Smooth muscle cell (in vitro differentiated cells): Measurements from ENCODE around the gene LZIC. TPM values are rescaled to one million over a fixed set of nuclear protein-coding genes. Genes with fewer than 3 reads are reported as not detected.

Experiments used
- DNase-seq: peaks from one replicate; lab custom pipeline; 2025; ENCODE audit not compliant: unreplicated experiment; lab: John Stamatoyannopoulos, UW
- H2AFZ ChIP-seq: fragments of 200-600 bp; sonication (generic); 2 replicates; pipeline ENCODE4 v1.6.0; 2016; ENCODE audit warnings: antibody characterized with exemption, low read depth, mild to moderate bottlenecking
- H3F3A ChIP-seq: fragments of 200-600 bp; sonication (generic); 2 replicates; pipeline ENCODE4 v1.6.0; 2017; ENCODE audit warnings: antibody characterized with exemption, low read depth
- H3K27ac ChIP-seq: fragments of 200-600 bp; sonication (generic); 2 replicates; pipeline ENCODE4 v1.5.1; 2016; ENCODE audit warnings: low read depth, mild to moderate bottlenecking
- H3K27me3 ChIP-seq: fragments of 200-600 bp; sonication (generic); 2 replicates; pipeline ENCODE4 v1.6.1; 2016; ENCODE audit warnings: low read depth, mild to moderate bottlenecking
- H3K36me3 ChIP-seq: fragments of 200-600 bp; sonication (generic); 2 replicates; pipeline ENCODE4 v1.5.1; 2016; ENCODE audit warnings: low read depth
- H3K4me1 ChIP-seq: fragments of 200-600 bp; sonication (generic); 2 replicates; pipeline ENCODE4 v1.5.1; 2016; ENCODE audit warnings: low read depth
- H3K4me2 ChIP-seq: fragments of 200-600 bp; sonication (generic); 2 replicates; pipeline ENCODE4 v1.6.0; 2016; ENCODE audit warnings: mild to moderate bottlenecking
- H3K4me3 ChIP-seq: fragments of 200-600 bp; sonication (generic); 2 replicates; pipeline ENCODE4 v1.5.1; 2016; ENCODE audit warnings: mild to moderate bottlenecking
- H3K79me2 ChIP-seq: fragments of 200-600 bp; sonication (generic); 2 replicates; pipeline ENCODE4 v1.6.0; 2016; ENCODE audit warnings: low read depth, mild to moderate bottlenecking
- H3K9ac ChIP-seq: fragments of 200-600 bp; sonication (generic); 2 replicates; pipeline ENCODE4 v1.6.0; 2016; ENCODE audit warnings: low read depth
- H3K9me3 ChIP-seq: fragments of 200-600 bp; sonication (generic); replicated peaks from 2 replicates; pipeline ENCODE4 v1.5.1; 2016; ENCODE audit warnings: low read depth
- H4K20me1 ChIP-seq: fragments of 200-600 bp; sonication (generic); 2 replicates; pipeline ENCODE4 v1.6.0; 2016; ENCODE audit warnings: low read depth
- WGBS: methylation state at CpG from one replicate; pipeline ENCODE4 v1.1.7; 2016; ENCODE audit warnings: low lambda C conversion rate; 5-methylcytosine and 5-hydroxymethylcytosine counted together
- polyA plus RNA-seq: library from polyadenylated mRNA; unstranded; fragments of >200 nt; fragmentation: Nextera tagmentation; extraction: Ambion mirVana; gene quantifications from 2 replicates; pipeline ENCODE4 v1.2.1, GENCODE V29; 2016
- total RNA-seq: library from RNA; depleted of rRNA; stranded (reverse); fragments of >200 nt; gene quantifications from 2 replicates; pipeline ENCODE4 v1.2.3, GENCODE V29; 2014
- TF ChIP-seq, protein P1 (sequence below): fragments of 200-600 bp; sonication (generic); IDR thresholded peaks from 2 replicates; pipeline ENCODE4 v1.5.1; 2017; ENCODE audit warnings: borderline replicate concordance, mild to moderate bottlenecking, antibody characterized with exemption; ENCODE audit not compliant: insufficient read depth, poor library complexity, severe bottlenecking

The LZIC gene
- total and polyA plus RNA-seq, 2 experiments from 2014 or later, result 21.9 to 42.3 TPM

GRCh38 chr1:9914610-9914937, 28.6 kb downstream of the LZIC start:
- 92% methylated on average over 2 of the region's 2 CpGs for WGBS
- H3K4me2 ChIP-seq, result no peak overlapping the region
- peaks cover 6% of the 10 kb centered on the region for H3K4me1 ChIP-seq

DNA sequence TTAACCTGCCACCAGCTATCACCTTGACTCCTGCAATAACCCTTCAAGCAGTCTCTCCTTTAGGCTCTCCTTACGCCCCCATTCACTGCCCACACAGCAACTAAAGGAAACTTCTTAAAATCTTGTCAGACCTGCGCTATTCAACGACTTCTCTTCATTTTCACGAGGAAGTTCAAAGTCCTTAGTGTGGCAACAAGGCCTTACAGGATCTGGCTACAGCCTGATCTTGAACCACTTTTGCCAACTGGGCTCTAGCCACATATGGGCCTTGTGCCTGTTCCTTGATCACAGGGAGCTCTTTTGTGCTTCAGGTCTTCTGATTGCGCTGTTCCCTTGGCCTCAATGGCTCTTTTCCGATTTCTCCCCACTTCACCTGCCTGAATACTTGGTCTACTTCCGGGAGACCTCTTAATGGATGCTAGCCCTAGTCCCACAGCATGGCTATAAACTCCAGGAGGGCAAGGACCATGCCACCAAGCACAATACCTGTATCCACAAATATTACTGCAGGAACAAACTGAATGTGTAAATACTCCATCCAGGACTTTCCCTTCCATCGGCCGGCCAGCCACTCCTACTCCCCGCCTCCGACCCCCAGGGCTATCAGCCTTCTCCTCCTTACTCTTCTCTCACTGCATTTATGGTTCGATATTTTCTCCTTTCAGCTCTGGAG, 30.8 kb downstream of the LZIC start:
- Histone ChIP-seq H3K9me3 (no peaks in the 10 kb centered on the region), H3F3A (peaks cover 8% of the 10 kb centered on the region), H3K4me3 (no peak overlapping the region), H3K27me3 (no peaks in the 10 kb centered on the region), H3K9ac (no peak overlapping the region), H3K4me1 (peaks cover 12% of the 10 kb centered on the region), H4K20me1 (no peaks in the 10 kb centered on the region), H3K36me3 (no peaks in the 10 kb centered on the region), H3K27ac (no peak overlapping the region), H3K4me2 (no peak overlapping the region), H2AFZ (no peak overlapping the region), H3K79me2 (peaks cover 15% of the 10 kb centered on the region)
- 89% methylated on average over 12 of the region's 12 CpGs for WGBS
- TF ChIP-seq, protein P1, sequence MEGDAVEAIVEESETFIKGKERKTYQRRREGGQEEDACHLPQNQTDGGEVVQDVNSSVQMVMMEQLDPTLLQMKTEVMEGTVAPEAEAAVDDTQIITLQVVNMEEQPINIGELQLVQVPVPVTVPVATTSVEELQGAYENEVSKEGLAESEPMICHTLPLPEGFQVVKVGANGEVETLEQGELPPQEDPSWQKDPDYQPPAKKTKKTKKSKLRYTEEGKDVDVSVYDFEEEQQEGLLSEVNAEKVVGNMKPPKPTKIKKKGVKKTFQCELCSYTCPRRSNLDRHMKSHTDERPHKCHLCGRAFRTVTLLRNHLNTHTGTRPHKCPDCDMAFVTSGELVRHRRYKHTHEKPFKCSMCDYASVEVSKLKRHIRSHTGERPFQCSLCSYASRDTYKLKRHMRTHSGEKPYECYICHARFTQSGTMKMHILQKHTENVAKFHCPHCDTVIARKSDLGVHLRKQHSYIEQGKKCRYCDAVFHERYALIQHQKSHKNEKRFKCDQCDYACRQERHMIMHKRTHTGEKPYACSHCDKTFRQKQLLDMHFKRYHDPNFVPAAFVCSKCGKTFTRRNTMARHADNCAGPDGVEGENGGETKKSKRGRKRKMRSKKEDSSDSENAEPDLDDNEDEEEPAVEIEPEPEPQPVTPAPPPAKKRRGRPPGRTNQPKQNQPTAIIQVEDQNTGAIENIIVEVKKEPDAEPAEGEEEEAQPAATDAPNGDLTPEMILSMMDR, result no peak
- no peak for DNase-seq

More at GRCh38 chr1:9914610-9914937, 28.6 kb downstream of the LZIC start:
- H3K4me3 ChIP-seq, result no peak overlapping the region
- TF ChIP-seq, protein P1, result no peak
- H3K36me3 ChIP-seq, result no peaks in the 10 kb centered on the region
- H4K20me1 ChIP-seq, result no peaks in the 10 kb centered on the region
- no peak overlapping the region for H2AFZ ChIP-seq
- peaks cover 8% of the 10 kb centered on the region for H3F3A ChIP-seq
- DNase-seq, result no peak
- H3K27ac ChIP-seq, result no peak overlapping the region
- no peaks in the 10 kb centered on the region for H3K27me3 ChIP-seq
- H3K9me3 ChIP-seq, result no peaks in the 10 kb centered on the region
- peaks cover under 1% of the 10 kb centered on the region for H3K79me2 ChIP-seq
- H3K9ac ChIP-seq, result no peak overlapping the region

- Histone ChIP-seq H3K9ac (peak overlapping the region; percentile 32), H3K27me3 (no peaks in the 10 kb centered on the region), H3K27ac (peak overlapping the region; percentile 58), H3K4me1 (peaks cover 12% of the 10 kb centered on the region), H3K4me2 (peak overlapping the region; percentile 85), H4K20me1 (peaks cover 2% of the 10 kb centered on the region), H2AFZ (peak overlapping the region; percentile 54), H3K36me3 (no peaks in the 10 kb centered on the region), H3K9me3 (no peaks in the 10 kb centered on the region), H3F3A (peaks cover 8% of the 10 kb centered on the region), H3K79me2 (peaks cover 28% of the 10 kb centered on the region), H3K4me3 (peak overlapping the region; percentile 69)
- TF ChIP-seq, protein P1, result no peak
- peak; percentile 99 for DNase-seq
- WGBS, result 1% methylated on average over 18 of the region's 45 CpGs
Measured at GRCh38 chr1:9910423-9911178, 32.6 kb downstream of the LZIC start.

GRCh38 chr1:9910076-9910422, 33.1 kb downstream of the LZIC start, which contains the start of gene CTNNBIP1:
Gene CTNNBIP1, minus strand, starts transcription at chr1:9910269. Its CDS starts 38,205 bp downstream, at chr1:9872064.
- TF ChIP-seq, protein P1, result no peak
- Histone ChIP-seq H4K20me1 (peaks cover 4% of the 10 kb centered on the region), H3K27ac (peak within 1 kb of the TSS; percentile 58), H3K4me2 (peak within 1 kb of the TSS; percentile 100), H3K4me1 (peaks cover 12% of the 10 kb centered on the region), H3K79me2 (peaks cover 29% of the 10 kb centered on the region), H3K9me3 (no peaks in the 10 kb centered on the region), H3K27me3 (no peaks in the 10 kb centered on the region), H3K9ac (peak within 1 kb of the TSS; percentile 78), H3K36me3 (no peaks in the 10 kb centered on the region), H3K4me3 (peak within 1 kb of the TSS; percentile 96), H3F3A (peaks cover 8% of the 10 kb centered on the region), H2AFZ (peak within 1 kb of the TSS; percentile 89)
- 0% methylated on average over 30 of the region's 55 CpGs for WGBS
- no peak for DNase-seq
